ENCODE measurements around the gene SMAD3.
"Not testable (repeated sequence)": the region's sequence is repeated elsewhere in the genome, so short reads cannot be mapped to it uniquely, and the experiment has no call there.

SMAD3 gene

DNA sequence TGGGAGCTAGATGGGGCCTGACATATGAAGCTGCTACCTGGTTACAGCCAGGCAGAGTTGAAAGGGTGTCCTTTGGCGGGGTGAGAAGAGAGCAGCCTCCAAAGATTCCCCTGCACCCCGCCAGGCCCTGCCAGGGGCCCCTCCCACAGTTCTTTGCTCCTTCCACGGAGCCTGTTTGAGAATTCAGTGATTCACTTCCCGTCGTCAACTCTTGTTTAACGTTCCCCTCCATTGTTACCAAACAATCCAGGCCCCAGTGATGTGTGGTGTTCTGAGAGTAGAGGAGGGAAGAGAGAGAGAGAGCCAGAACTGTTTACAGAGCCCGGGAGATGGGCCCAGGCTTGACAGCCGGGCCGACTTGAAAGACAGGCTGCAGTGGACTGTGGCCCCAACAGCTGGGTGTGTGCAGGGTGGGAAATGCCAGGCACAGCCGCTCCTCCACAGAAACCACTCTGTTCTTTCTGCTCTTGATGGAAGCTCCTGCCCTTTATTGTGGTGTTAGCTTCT is 81.5 kb downstream of the SMAD3 start:
- DNase-seq = no peak

- no peak for DNase-seq
Observed at GRCh38 chr15:67147396-67147949, 82.1 kb downstream of the SMAD3 start.

- DNase-seq = no peak
Observed at GRCh38 chr15:67148196-67148701, 82.8 kb downstream of the SMAD3 start.

DNA sequence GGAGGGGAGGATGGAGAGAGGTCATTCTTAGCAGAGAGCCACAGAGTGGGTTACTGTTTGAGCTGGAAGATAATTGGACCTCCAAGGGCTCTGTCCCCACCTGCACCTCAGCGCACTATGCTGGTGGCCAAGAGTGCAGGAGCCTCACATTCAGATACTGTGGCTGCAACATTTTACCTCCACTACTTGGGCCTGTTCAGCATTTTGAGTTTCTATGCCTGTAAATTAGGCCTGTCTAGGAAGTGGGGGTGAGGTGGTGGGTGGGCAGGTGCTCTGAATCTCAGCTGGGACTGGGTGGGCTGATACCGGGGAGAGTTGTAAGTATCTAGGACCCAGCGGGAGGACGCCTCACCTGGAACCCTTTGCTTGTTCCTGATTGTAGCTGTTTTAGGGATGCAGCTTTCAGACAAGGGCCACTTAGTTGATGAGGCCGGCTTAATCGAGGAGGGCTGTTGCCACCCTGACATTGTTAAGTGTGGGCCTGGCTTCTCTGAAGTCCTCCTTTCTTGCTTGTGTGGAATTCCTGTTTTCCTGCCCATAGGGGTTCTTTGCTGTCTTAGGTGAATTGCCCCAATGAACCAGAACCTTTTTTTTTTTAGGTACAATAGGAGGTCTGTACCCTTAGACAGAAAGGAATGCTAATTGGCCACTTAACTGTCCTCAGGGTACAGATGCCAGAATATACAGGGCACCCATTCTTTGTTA is 83.8 kb downstream of the SMAD3 start:
- no peak for DNase-seq

DNA sequence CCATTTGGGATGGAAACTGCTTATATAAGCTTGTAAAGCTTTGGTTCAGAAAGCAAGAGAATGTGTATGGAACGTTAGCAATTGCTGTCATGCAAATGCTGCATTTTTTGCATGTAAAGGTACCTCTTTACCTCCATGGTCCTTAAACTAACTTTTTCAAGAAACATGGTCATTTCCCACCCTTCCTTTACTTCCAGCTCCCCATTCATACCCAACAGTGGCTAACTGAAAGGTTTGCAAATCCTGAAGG is 84.3 kb downstream of the SMAD3 start:
- no peak for DNase-seq

- DNase-seq = no peak
Observed at GRCh38 chr15:67150023-67150860, 84.8 kb downstream of the SMAD3 start.

DNA sequence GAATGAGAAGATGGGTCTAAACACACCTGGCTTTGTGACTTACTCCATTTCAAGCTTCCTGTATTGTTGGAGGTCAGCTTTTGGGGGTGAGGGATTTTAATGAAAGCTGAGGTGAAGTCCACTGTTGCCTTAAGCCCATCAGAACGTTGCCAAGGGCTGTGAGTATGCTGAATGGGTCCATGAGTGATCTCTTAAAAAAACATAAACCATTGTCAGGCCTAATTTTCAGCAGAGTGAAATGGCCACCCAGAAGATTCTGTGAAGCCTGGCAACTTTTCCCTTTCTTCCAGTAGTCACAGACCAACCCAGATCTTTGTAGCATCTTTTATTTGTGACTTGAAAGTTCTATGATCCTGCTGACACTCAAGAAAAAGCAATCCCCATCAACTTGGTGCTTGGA is 87.0 kb downstream of the SMAD3 start:
- DNase-seq = no peak

GRCh38 chr15:67153044-67153443 is 87.6 kb downstream of the SMAD3 start:
- DNase-seq = not testable (repeated sequence)

GRCh38 chr15:67154249-67154648 is 88.8 kb downstream of the SMAD3 start:
- no peak for DNase-seq

GRCh38 chr15:67156426-67156825 is 91.0 kb downstream of the SMAD3 start:
- DNase-seq = no peak

DNA sequence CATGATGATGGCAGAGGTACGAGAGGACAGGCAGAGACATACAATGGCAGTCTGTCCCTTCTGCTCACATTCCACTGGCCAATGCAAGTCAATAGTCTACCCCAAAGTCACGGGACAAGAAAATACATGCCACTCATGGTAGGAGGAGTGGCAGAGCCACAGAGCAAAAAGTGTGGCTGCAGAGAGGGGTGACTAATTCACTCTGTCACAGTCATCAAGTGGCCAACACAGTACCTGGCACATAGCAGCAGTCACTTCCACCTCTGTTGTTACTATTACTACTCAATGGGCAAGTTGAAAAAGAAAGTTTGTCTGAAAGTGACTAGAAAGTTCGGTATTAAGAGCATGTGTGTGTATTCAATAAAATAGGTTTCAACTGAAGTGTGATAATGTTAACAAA is 91.4 kb downstream of the SMAD3 start:
- no peak for DNase-seq

DNA sequence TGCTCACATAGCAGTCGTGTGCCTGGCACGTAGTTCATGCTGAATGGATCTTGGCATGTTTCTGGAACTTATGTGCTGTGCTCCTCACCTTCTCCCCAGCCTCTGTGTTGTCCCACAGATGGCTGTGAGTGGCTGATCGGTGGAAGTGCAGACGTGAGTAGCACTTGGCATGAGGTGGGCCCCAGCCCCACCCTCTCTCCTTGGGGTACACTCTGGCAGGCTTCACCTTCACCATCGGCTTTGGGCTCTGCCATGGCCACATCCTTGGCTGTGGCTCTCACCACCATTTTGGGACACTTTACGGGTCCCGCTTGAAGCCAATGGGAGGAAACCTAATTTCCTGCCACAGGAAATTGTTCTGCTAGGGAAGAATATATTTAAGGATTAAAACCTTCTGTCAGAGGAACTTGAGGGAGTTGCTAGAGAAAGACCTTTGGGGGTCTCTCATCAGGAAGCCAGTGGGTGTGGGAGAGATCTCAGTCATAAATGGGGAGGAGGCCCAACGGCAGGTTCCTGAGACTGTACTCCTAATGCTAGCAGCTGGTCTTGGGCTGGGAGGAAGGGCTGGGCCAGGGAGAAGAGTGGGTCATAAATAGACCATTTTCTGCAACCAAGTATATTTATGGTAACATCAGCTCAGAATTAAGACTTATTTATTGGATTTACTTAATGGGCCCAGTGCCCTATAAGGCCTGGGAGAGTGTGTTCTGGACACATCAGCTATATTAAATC is 92.3 kb downstream of the SMAD3 start:
- DNase-seq = no peak

DNA sequence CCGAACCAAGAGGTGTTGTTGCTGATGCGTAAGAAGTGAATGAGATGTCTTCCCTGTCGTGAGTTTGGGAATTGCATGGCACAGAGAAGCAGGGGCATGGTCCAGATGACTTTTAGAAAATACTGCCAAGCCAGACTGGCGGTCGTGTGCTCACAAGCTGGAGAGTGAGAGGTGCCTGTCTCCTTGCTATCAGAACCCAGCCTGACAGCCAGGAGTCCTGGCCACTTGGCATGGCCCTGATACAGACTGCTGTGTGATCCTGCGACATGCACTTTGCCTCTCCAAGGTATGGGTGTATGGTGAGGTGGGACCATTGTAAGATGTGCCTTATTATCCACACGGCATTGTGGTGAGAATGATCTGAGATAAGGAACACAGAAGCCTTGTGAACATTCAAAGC is 93.0 kb downstream of the SMAD3 start:
- no peak for DNase-seq

DNA sequence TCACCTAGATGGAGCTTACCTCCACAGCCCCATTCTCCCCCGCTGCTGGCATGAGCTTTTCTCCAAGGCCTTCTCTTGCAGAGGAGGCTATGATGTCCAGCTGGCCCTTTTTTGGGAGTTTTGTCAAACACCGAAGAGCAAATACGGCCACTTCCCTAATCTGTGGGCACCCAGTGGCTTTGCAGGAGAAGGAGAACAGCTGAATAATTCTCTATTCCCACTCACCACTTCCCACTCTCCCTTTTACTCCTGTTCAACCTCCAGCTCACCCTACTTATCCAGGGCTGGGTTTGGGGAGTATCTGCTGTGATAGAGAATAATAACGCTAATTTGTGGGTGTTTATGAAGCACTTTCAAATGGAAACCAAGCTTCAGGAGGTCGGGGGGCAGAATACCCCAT is 96.0 kb downstream of the SMAD3 start:
- DNase-seq = no peak

DNA sequence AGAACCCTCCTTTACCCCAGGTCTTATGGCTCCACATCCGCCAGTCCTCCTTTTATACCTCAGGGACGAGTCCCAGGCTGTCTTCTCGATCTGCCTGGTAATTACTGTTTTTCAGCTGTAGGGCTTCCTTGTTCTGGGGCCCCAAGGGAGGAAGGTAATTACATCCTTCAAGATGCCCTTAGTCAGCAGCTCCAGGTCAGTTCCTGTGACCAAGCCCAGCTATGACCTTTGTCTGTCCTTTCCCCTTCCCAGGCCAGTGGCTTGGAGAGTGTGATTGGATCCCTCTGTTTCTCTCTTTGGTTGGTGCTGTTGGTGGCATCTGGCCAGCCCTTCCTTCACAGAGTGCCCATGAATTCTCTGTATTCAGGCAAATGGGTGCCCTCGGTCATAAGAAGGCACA is 96.5 kb downstream of the SMAD3 start:
- peak; percentile 9 for DNase-seq

DNA sequence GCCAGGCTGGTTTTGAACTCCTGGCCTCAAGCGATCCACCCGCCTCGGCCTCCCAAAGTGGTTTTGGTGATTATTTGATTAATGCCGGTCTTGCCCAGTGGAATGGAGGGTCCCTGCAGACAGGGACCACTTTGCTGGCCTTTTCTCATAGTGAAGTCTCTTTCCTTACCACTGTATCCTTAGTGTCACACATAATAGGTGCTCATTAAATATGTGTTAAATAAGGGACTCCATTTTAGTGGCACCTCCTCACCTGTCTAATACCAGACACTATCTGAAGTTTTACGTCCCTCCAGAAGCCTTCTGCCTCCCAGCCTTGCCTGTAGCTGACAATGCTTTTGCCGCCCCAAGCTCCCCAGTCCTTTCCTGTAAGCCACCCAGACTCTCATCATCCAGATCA is 97.8 kb downstream of the SMAD3 start:
- no peak for DNase-seq

GRCh38 chr15:67164401-67164791 is 99.0 kb downstream of the SMAD3 start:
- DNase-seq = no peak

- no peak for DNase-seq
Observed at GRCh38 chr15:67164811-67165253, 99.4 kb downstream of the SMAD3 start.

DNA sequence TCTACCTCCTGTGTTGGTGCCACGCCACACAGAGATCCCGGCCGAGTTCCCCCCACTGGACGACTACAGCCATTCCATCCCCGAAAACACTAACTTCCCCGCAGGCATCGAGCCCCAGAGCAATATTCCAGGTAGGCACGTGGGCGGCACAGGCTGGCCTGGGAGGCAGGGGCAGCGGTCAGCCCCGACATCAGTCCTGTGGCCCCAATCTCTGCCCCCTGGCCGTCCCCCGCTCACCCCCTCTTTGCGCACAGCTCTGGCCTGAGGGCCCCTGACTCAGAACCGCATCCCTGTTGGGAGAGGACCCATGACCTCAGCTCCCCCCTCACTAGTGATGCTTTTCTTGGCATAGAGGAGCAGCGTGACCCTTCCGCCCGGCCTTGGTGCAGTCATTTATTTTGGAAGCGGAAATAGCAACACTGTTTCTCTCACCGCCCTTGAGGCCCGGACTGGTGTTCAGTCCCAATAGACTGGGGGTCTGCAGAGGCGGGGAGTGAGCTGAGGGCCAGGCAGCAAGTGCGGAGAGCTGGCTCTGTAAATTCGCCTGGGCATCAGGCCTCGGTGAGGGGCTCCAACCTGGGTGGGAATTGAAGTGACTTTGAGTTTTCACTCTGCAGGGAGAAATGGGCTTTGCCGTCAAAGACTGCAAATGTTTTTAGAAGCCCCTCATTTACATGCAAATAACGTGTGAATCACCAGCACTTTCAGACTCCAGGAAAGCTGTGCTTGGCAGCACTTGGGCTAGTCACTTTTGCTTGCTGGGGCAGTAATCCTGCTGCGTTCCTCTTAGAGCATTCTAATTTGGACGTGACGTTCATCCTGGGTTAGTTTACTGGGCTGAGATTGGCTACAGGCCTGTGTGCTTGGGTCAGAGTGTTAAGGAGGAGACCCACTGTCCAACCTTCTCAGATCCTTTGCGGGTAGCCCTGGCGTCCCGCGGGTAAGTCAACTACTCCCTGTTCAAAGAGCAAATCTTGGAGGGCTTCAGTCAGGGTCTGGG is 100.2 kb downstream of the SMAD3 start:
- no peak for DNase-seq

DNA sequence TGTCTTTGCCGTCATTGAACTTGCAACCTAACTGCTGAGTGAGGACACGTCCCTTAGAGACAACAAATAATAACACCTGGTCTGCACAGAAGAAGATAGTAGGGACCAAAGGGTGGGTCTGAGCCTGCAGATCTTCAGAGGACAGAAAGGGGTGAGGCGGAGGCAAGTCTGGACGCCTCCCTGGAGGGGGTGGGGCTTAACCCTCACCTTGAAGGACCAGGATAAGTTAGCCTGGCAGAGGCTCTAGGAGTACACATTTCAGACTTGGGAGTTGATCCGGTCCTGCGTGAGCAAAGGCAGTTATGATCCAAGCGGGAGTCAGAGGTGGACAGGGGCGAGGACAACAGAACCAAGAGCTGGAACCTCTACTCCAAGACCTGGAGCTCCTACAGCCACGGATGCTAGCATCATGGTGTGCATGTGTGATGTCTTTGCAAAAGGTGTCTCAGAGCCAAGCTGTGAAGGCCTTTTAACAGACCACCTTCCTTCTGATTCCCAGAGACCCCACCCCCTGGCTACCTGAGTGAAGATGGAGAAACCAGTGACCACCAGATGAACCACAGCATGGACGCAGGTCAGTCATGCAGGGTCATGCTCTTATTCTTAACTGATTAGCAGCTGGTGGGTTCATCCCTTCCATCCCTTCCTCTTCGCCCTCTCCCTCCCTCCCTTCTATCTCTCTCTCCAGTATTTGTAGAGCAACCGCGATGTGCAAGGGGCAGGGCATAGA is 101.0 kb downstream of the SMAD3 start:
- DNase-seq = no peak

GRCh38 chr15:67167091-67167490 is 101.7 kb downstream of the SMAD3 start:
- DNase-seq = no peak

All from NCI-H1436 (cell line).